Ascending aorta (tissue), 2 donors: ENCODE measurements around the gene GLYATL1B. TPM values are rescaled to one million over a fixed set of nuclear protein-coding genes. Genes with fewer than 3 reads are reported as not detected.

Experiments
- DNase-seq, 2 donors: peaks; one replicate each; pipeline ENCODE4 v3.0.0-alpha.2; 2019; ENCODE audit warnings: low spot score in 2 of 2
- H3K27ac ChIP-seq, 2 donors: fragments of 200-600 bp; sonication (generic); one replicate each; pipeline ENCODE4 v1.5.1; 2016 to 2017; ENCODE audit warnings: mild to moderate bottlenecking in 1 of 2
- H3K27me3 ChIP-seq: fragments of 200-600 bp; sonication (generic); one replicate; pipeline ENCODE4 v1.5.1; 2017
- H3K36me3 ChIP-seq, 2 donors: fragments of 200-600 bp; sonication (generic); one replicate each; pipeline ENCODE4 v1.5.1; 2016
- H3K4me1 ChIP-seq, 2 donors: fragments of 200-600 bp; sonication (generic); one replicate each; pipeline ENCODE4 v1.5.1; 2016 to 2017; ENCODE audit warnings: mild to moderate bottlenecking in 1 of 2
- H3K4me3 ChIP-seq, 2 donors: fragments of 200-600 bp; sonication (generic); one replicate each; pipeline ENCODE4 v1.5.1; 2016 to 2017; ENCODE audit warnings: mild to moderate bottlenecking in 1 of 2
- H3K9me3 ChIP-seq, 2 donors: fragments of 200-600 bp; sonication (generic); one replicate each; pipeline ENCODE4 v1.5.1; 2016
- CTCF ChIP-seq, 3 experiments: fragments of 200-600 bp in 2 of 3; fragments of 450-650 bp in 1 of 3; sonication (generic) in 2 of 3; IDR thresholded peaks; one replicate each; pipeline ENCODE4 v1.5.1; 2016 to 2019; ENCODE audit warnings: antibody characterized with exemption in 3 of 3, mild to moderate bottlenecking in 1 of 3, moderate library complexity in 1 of 3
- intact Hi-C: fragments of 100-400 bp; cut with DNase I; formaldehyde crosslinking; loops from one replicate; pipeline ENCODE4 v1.15.1; 2023
- total RNA-seq: library from RNA; depleted of rRNA; stranded (reverse); fragments of >200 nt; gene quantifications from one replicate; pipeline ENCODE4 v1.1.0, GENCODE V29; 2016

The GLYATL1B gene
- total RNA-seq, 1 donor from 2014 or later = not detected

- Histone ChIP-seq H3K36me3 (peaks cover 0 to 26% of the 10 kb centered on the region in 2 donors), H3K27me3 (no peaks in the 10 kb centered on the region), H3K27ac (no peak overlapping the region), H3K4me3 (no peak overlapping the region), H3K4me1 (no peaks in the 10 kb centered on the region), H3K9me3 (no peaks in the 10 kb centered on the region)
- no peak for DNase-seq
- intact Hi-C loops = loop anchor here (2.0 kb wide), 1 partner anchor 84 kb away; no protein-coding TSS in a partner anchor
- no peak for TF ChIP-seq CTCF (IDR thresholded peaks at IDR 0.05)
Measured at GRCh38 chr11:59137190-59137589, 51.1 kb downstream of the GLYATL1B start.

GRCh38 chr11:59138643-59139042 lies 52.5 kb downstream of the GLYATL1B start:
- intact Hi-C loops = no loop called here
- Histone ChIP-seq H3K27me3 (no peaks in the 10 kb centered on the region), H3K4me1 (peaks cover 0 to 2% of the 10 kb centered on the region in 2 donors), H3K36me3 (peaks cover 0 to 14% of the 10 kb centered on the region in 2 donors), H3K4me3 (no peak overlapping the region), H3K27ac (no peak overlapping the region), H3K9me3 (no peaks in the 10 kb centered on the region)
- DNase-seq = no peak
- no peak for TF ChIP-seq CTCF (IDR thresholded peaks at IDR 0.05)

GRCh38 chr11:59141191-59141590 lies 55.1 kb downstream of the GLYATL1B start:
- DNase-seq = no peak
- Histone ChIP-seq H3K4me1 (peaks cover 0 to 9% of the 10 kb centered on the region in 2 donors), H3K27me3 (no peaks in the 10 kb centered on the region), H3K27ac (peak overlapping the region in 1 of 2 donors; percentile 95), H3K9me3 (no peaks in the 10 kb centered on the region), H3K4me3 (no peak overlapping the region), H3K36me3 (no peaks in the 10 kb centered on the region)
- intact Hi-C loops = loop anchor here (5.0 to 10.0 kb wide), 4 partner anchors 414 to 1714 kb away; partner anchors contain the start of genes LPXN, OSBP, SLC43A3 and ZFP91
- TF ChIP-seq CTCF (IDR thresholded peaks at IDR 0.05) = no peak

GRCh38 chr11:59141673-59142460 lies 55.8 kb downstream of the GLYATL1B start:
- no peaks in the 10 kb centered on the region for H3K36me3 ChIP-seq
- H3K4me1 ChIP-seq = peaks cover 0 to 9% of the 10 kb centered on the region in 2 donors
- TF ChIP-seq CTCF (IDR thresholded peaks at IDR 0.05) = no peak
- peak overlapping the region; percentile 79 to 90 for H3K4me3 ChIP-seq
- peak overlapping the region; percentile 95 to 96 for H3K27ac ChIP-seq
- no peak for DNase-seq
- no peaks in the 10 kb centered on the region for H3K27me3 ChIP-seq
- no peaks in the 10 kb centered on the region for H3K9me3 ChIP-seq
- intact Hi-C loops = loop anchor here (2.0 to 10.0 kb wide), 6 partner anchors 31 to 1715 kb away; partner anchors contain the start of genes DTX4, FAM111B, LPXN and OSBP

GRCh38 chr11:59142530-59143507 lies 56.7 kb downstream of the GLYATL1B start, which contains the start of gene FAM111A:
FAM111A (plus strand) TSS chr11:59142856; CDS start chr11:59148873, 6,017 bp downstream.
- H3K4me3 ChIP-seq = peak within 1 kb of the TSS; percentile 79 to 90
- H3K4me1 ChIP-seq = peaks cover 0 to 9% of the 10 kb centered on the region in 2 donors
- H3K27ac ChIP-seq = peak within 1 kb of the TSS; percentile 95 to 96
- TF ChIP-seq CTCF (IDR thresholded peaks at IDR 0.05) = peak in 1 of 3 experiments; percentile 18
- no peaks in the 10 kb centered on the region for H3K9me3 ChIP-seq
- no peaks in the 10 kb centered on the region for H3K36me3 ChIP-seq
- intact Hi-C loops = loop anchor here (2.0 to 10.0 kb wide), 6 partner anchors 30 to 1716 kb away; partner anchors contain the start of genes DTX4, FAM111B, LPXN and OSBP
- no peaks in the 10 kb centered on the region for H3K27me3 ChIP-seq
- peak; percentile 70 to 93 for DNase-seq
